Mucosa of descending colon (tissue), 3 donors: Measurements from ENCODE around the gene TBC1D20. TPM values are rescaled to one million over a fixed set of nuclear protein-coding genes. Genes with fewer than 3 reads are reported as not detected.

Experiments used
- ATAC-seq: fragments of 200-7000 bp; cut with Tn5 transposase; one replicate; pipeline ENCODE4 v1.9.1; 2020; ENCODE audit warnings: mild to moderate bottlenecking, moderate library complexity
- DNase-seq, 3 donors: peaks; one replicate each; pipeline ENCODE4 v3.0.0-alpha.2; 2020
- H3K36me3 ChIP-seq: fragments of 200-600 bp; one replicate; pipeline ENCODE4 v1.8.0; 2021; ENCODE audit warnings: low read depth, mild to moderate bottlenecking
- H3K4me1 ChIP-seq: fragments of 200-600 bp; one replicate; pipeline ENCODE4 v1.8.0; 2021; ENCODE audit warnings: low read depth, mild to moderate bottlenecking
- H3K4me3 ChIP-seq: fragments of 200-600 bp; one replicate; pipeline ENCODE4 v1.8.0; 2021; ENCODE audit warnings: mild to moderate bottlenecking
- H3K9me3 ChIP-seq: fragments of 200-600 bp; one replicate; pipeline ENCODE4 v1.8.0; 2021; ENCODE audit warnings: mild to moderate bottlenecking
- intact Hi-C, 2 donors: fragments of 100-400 bp; cut with DNase I in 1 of 2; cut with micrococcal nuclease in 1 of 2; formaldehyde crosslinking; loops; one replicate each; pipeline versions ENCODE4 v1.11.0 to v1.11.1; 2022; cut with DNase I, micrococcal nuclease
- total RNA-seq, 3 donors: library from RNA; stranded (reverse); fragmentation: NEBNext Ultra II Directional in 2 of 3; extraction: Animal tissue kit (Norgen Biotek cat#: 25700) in 2 of 3; gene quantifications; one replicate each; pipeline versions ENCODE4 v1.2.1 to v1.2.4, GENCODE V29; 2021 to 2023
- TF ChIP-seq, protein P1 (sequence below): fragments of 200-600 bp; IDR thresholded peaks from one replicate; pipeline ENCODE4 v1.8.0; 2022; ENCODE audit warnings: antibody characterized with exemption, mild to moderate bottlenecking
- donor health status: DM: no; HTN: no; CAD: no; lungs with moderate emphysema.
- donor health status: DM: no; HTN: no; CAD: no.
- donor health status: DM: no; HTN: yes; CAD: no.

The TBC1D20 gene
- total RNA-seq, 3 donors from 2014 or later = 30.4 to 49.6 (median 36.0) TPM

DNA sequence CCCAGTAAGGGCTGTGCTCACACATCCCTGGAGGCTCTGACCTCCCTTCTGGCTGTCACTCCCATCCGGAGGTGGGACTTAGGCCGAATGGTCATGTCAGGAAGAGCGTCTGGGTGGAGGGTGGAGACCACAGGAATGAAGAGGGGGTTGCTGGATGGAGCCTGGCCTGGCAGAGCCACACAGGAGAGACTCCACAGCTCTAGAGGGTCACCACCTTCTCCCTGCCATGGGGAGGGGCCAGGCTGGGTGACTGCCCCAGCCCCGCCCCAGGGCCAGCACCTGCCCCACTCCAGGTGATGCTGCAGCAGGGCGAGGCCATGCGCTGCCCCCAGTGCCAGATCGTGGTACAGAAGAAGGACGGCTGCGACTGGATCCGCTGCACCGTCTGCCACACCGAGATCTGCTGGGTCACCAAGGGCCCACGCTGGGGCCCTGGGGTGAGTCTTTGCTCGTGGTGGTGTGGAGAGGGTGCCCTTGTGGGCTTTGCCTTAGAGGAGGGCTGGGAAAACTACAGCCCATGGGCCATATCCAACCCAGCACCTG lies 33.6 kb downstream of the TBC1D20 start:
- DNase-seq (no peak), ATAC-seq (peak; percentile 19)
- Histone ChIP-seq H3K4me3 (no peak overlapping the region), H3K9me3 (no peaks in the 10 kb centered on the region), H3K36me3 (no peaks in the 10 kb centered on the region), H3K4me1 (no peaks in the 10 kb centered on the region)
- TF ChIP-seq, protein P1, sequence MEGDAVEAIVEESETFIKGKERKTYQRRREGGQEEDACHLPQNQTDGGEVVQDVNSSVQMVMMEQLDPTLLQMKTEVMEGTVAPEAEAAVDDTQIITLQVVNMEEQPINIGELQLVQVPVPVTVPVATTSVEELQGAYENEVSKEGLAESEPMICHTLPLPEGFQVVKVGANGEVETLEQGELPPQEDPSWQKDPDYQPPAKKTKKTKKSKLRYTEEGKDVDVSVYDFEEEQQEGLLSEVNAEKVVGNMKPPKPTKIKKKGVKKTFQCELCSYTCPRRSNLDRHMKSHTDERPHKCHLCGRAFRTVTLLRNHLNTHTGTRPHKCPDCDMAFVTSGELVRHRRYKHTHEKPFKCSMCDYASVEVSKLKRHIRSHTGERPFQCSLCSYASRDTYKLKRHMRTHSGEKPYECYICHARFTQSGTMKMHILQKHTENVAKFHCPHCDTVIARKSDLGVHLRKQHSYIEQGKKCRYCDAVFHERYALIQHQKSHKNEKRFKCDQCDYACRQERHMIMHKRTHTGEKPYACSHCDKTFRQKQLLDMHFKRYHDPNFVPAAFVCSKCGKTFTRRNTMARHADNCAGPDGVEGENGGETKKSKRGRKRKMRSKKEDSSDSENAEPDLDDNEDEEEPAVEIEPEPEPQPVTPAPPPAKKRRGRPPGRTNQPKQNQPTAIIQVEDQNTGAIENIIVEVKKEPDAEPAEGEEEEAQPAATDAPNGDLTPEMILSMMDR = no peak
- intact Hi-C loops = no loop called here

DNA sequence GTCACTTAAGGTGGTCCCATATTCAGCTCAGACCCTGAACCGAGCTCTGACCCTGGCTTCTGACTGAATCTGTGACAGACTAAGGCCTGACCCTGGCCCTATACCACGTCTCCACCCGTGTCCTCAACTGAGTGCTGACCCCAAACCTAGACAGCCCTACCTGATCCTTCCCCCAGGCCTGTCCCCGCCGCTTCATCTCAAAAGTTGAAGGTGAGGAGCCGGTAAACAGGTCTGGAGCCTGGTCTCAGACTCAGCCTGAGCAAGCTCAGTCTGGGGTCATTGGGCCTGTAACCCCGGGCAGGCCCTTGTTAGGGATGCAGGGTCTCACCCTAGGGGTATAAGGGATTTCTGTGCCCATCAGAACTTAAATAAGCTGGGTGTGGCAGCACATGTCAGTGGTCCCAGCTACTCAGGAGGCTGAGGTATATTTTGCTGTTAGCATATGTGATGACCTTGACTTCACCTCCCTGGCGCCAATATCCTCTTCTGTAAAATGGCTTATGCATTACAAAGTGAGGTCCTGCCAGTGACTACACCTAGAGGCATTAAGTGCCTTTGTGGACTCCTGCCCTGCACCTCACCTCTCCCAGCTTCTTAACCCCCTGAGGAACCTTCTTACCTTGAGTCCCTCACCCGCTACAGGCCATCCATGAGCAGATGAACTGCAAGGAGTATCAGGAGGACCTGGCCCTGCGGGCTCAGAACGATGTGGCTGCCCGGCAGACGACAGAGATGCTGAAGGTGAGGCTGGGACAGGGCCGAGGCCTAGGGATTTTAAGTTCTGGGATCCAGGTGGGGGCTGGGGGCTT lies 34.3 kb downstream of the TBC1D20 start:
- TF ChIP-seq, protein P1 = no peak
- intact Hi-C loops = no loop called here
- ATAC-seq = no peak
- Histone ChIP-seq H3K4me1 (no peaks in the 10 kb centered on the region), H3K36me3 (no peaks in the 10 kb centered on the region), H3K9me3 (no peaks in the 10 kb centered on the region), H3K4me3 (no peak overlapping the region)
- no peak for DNase-seq

DNA sequence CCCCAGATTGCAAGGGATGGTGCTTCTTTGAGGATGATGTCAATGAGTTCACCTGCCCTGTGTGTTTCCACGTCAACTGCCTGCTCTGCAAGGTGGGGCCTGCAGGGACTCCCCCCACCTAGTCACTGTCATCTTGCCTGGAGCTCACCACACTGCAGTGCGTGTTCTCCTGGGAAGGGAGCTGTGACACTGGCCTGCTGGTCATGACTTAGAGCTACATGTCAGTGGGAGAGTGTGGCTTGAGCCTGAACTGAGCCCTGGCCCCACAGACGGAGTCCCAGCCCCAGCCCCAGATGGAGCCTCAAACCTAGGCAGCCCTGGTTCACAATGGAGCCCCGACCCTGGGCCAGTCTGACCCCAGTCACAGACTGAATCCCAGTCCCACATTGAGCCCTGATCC lies 34.9 kb downstream of the TBC1D20 start:
- ATAC-seq = no peak
- no peaks in the 10 kb centered on the region for H3K36me3 ChIP-seq
- no peaks in the 10 kb centered on the region for H3K4me1 ChIP-seq
- no peak for DNase-seq
- TF ChIP-seq, protein P1 = no peak
- H3K4me3 ChIP-seq = no peak overlapping the region
- intact Hi-C loops = no loop called here
- H3K9me3 ChIP-seq = no peaks in the 10 kb centered on the region

DNA sequence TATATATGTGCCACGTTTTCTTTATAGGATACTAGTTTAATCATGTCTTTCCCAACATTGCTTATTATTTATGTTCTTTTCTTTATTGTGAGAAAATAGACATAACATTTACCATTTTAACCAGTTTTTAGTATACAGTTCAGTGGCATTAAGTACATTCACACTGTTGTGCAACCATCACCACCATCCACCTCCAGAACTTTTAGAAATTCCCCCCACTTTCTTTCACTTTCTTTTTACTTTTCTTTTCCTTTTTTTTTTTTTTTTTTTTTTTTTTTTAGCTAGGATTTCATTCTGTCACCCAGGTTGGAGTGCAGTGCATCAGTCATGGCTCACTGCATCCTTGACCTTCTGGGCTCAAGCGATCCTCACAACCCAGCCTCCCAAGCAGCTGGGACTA lies 35.8 kb downstream of the TBC1D20 start:
- Histone ChIP-seq H3K4me1 (no peaks in the 10 kb centered on the region), H3K9me3 (no peaks in the 10 kb centered on the region), H3K4me3 (no peak overlapping the region), H3K36me3 (no peaks in the 10 kb centered on the region)
- intact Hi-C loops = no loop called here
- no peak for ATAC-seq
- TF ChIP-seq, protein P1 = no peak
- no peak for DNase-seq

DNA sequence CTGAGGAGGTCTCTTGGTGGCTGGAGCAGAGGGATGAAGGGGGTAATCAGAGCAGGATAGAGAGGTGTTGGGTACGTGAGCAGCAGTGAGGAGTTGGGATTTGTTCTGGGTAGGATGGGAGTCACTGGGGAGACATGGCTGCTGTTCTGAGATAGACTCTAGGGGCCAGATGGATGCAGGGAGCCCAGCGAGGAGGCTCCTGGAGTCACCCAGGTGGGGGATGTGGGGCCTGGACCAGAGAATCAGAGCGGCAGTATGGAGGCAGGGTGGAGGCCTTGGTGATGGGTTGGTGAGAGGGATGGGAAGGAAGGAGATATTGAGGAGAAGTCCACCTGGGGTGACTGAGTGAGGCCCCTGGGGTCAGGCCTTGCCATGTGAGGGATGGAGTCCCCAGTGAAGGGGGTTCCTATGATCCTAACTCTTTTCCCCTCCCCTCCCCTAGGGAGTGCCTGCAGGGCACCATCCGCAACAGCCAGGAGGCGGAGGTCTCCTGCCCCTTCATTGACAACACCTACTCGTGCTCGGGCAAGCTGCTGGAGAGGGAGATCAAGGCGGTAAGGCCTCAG lies 40.6 kb downstream of the TBC1D20 start:
- H3K36me3 ChIP-seq = no peaks in the 10 kb centered on the region
- TF ChIP-seq, protein P1 = no peak
- H3K4me1 ChIP-seq = peaks cover 3% of the 10 kb centered on the region
- no peak overlapping the region for H3K4me3 ChIP-seq
- DNase-seq (no peak), ATAC-seq (no peak)
- no peaks in the 10 kb centered on the region for H3K9me3 ChIP-seq
- intact Hi-C loops = no loop called here
